B cell (primary cell): Measurements from ENCODE around the gene HDHD2. TPM values are rescaled to one million over a fixed set of nuclear protein-coding genes. Genes with fewer than 3 reads are reported as not detected.

Experiments used
- ATAC-seq: fragments of 200-7000 bp; cut with Tn5 transposase; one replicate; pipeline ENCODE4 v1.10.0; 2021; ENCODE audit warnings: low read depth, mild to moderate bottlenecking, moderate number of reproducible peaks, moderate library complexity
- CTCF ChIA-PET: fragments of 350-600 bp; sonication (Branson Sonifier 250); formaldehyde crosslinking; loops from one replicate; lab custom pipeline; 2021; ENCODE audit warnings: antibody characterized with exemption, inconsistent platforms; lab: Charles Lee
- POLR2A ChIA-PET: fragments of 350-600 bp; sonication (Branson Sonifier 250); formaldehyde crosslinking; loops from one replicate; lab custom pipeline; 2021; ENCODE audit warnings: antibody characterized with exemption; lab: Charles Lee
- DNase-seq: peaks from one replicate; pipeline ENCODE4 v3.0.0; 2013
- H2AFZ ChIP-seq: 2 replicates; pipeline ENCODE4 v1.6.1; 2012; ENCODE audit warnings: mild to moderate bottlenecking, low read depth, low read length; ENCODE audit not compliant: insufficient read depth, poor library complexity, severe bottlenecking
- H3K27ac ChIP-seq, 2 donors: 1 replicate in 1 of 2; 2 replicates in 1 of 2; pipeline ENCODE4 v1.5.1; 2012 to 2013; ENCODE audit warnings: low read length in 2 of 2, mild to moderate bottlenecking in 2 of 2, moderate library complexity in 1 of 2
- H3K27me3 ChIP-seq, 4 experiments: fragments of 200-600 bp in 1 of 4; sonication (generic) in 1 of 4; replicated peaks in 1 of 4; 1 replicate in 2 of 4; 2 replicates in 2 of 4; pipeline versions ENCODE4 v1.6.1 to v1.7.0; 2013 to 2016; ENCODE audit warnings: low read length in 3 of 4, mild to moderate bottlenecking in 2 of 4, mixed read lengths in 1 of 4, moderate library complexity in 1 of 4; ENCODE audit not compliant: insufficient read depth in 4 of 4, control insufficient read depth in 3 of 4; ENCODE audit errors: control extremely low read depth in 1 of 4
- H3K36me3 ChIP-seq, 2 experiments: replicated peaks in 1 of 2; 1 replicate in 1 of 2; 2 replicates in 1 of 2; pipeline versions ENCODE4 v1.6.1 to v1.7.1; 2013; ENCODE audit warnings: low read length in 1 of 2; ENCODE audit not compliant: insufficient read depth in 2 of 2, control insufficient read depth in 1 of 2; ENCODE audit errors: control extremely low read depth in 1 of 2, extremely low read depth in 1 of 2
- H3K4me1 ChIP-seq, 2 donors: fragments of 200-600 bp in 1 of 2; sonication (generic) in 1 of 2; 1 replicate in 1 of 2; 2 replicates in 1 of 2; pipeline versions ENCODE4 v1.5.1 to v1.6.1; 2013 to 2017; ENCODE audit warnings: low read length in 2 of 2; ENCODE audit not compliant: control insufficient read depth in 2 of 2, insufficient read depth in 2 of 2
- H3K4me2 ChIP-seq: replicated peaks from 2 replicates; pipeline ENCODE3; 2012; ENCODE audit warnings: mild to moderate bottlenecking, low read depth, low read length; ENCODE audit not compliant: poor library complexity, severe bottlenecking
- H3K4me3 ChIP-seq, 5 experiments: fragments of 200-600 bp in 1 of 5; sonication (generic) in 1 of 5; 1 replicate in 3 of 5; 2 replicates in 2 of 5; pipeline versions ENCODE4 v1.5.1 to v1.7.0; 2011 to 2016; ENCODE audit warnings: low read length in 4 of 5, mild to moderate bottlenecking in 4 of 5, low read depth in 2 of 5, control low read depth in 1 of 5, moderate library complexity in 1 of 5; ENCODE audit not compliant: insufficient read depth in 1 of 5; ENCODE audit errors: control extremely low read depth in 1 of 5, extremely low read depth in 1 of 5
- H3K79me2 ChIP-seq: fragments of 200-600 bp; sonication (generic); one replicate; pipeline ENCODE4 v1.6.0; 2016; ENCODE audit warnings: low read length; ENCODE audit not compliant: control insufficient read depth, insufficient read depth
- H3K9ac ChIP-seq: fragments of 200-600 bp; sonication (generic); 2 replicates; pipeline ENCODE4 v1.6.1; 2017; ENCODE audit warnings: mild to moderate bottlenecking, low read length, moderate library complexity
- H3K9me3 ChIP-seq, 3 donors: one replicate each; pipeline versions ENCODE4 v1.6.1 to v1.7.1; 2013; ENCODE audit warnings: low read length in 2 of 3; ENCODE audit not compliant: control insufficient read depth in 2 of 3, insufficient read depth in 1 of 3; ENCODE audit errors: control extremely low read depth in 1 of 3
- H4K20me1 ChIP-seq: 2 replicates; pipeline ENCODE4 v1.6.0; 2012; ENCODE audit warnings: mild to moderate bottlenecking, low read length; ENCODE audit not compliant: insufficient read depth, control insufficient read depth, poor library complexity, severe bottlenecking
- H3K27ac Mint-ChIP-seq: one replicate; pipeline ENCODE4 v1.8.0; 2021; ENCODE audit warnings: mixed read lengths
- H3K27me3 Mint-ChIP-seq: one replicate; pipeline ENCODE4 v1.8.0; 2021; ENCODE audit warnings: mixed read lengths
- H3K4me1 Mint-ChIP-seq: one replicate; pipeline ENCODE4 v1.8.0; 2021; ENCODE audit warnings: mixed read lengths
- H3K4me3 Mint-ChIP-seq: one replicate; pipeline ENCODE4 v1.8.0; 2021; ENCODE audit warnings: mixed read lengths
- H3K9me3 Mint-ChIP-seq: one replicate; pipeline ENCODE4 v1.8.0; 2022; ENCODE audit warnings: mixed read lengths; ENCODE audit not compliant: insufficient read depth
- EZH2 ChIP-seq: IDR thresholded peaks from 2 replicates; pipeline ENCODE4 v1.6.1; 2012; ENCODE audit warnings: borderline replicate concordance, low read depth, mild to moderate bottlenecking, moderate library complexity, low read length; ENCODE audit not compliant: insufficient read depth, poor library complexity, severe bottlenecking
- WGBS: methylation state at CpG from one replicate; pipeline ENCODE4 v1.1.5; 2013; ENCODE audit warnings: missing lambda C conversion rate; ENCODE audit not compliant: insufficient coverage; 5-methylcytosine and 5-hydroxymethylcytosine counted together
- intact Hi-C: fragments of 100-400 bp; cut with micrococcal nuclease; formaldehyde crosslinking; loops from one replicate; pipeline ENCODE4 v1.10.0; 2022
- polyA plus RNA-seq: library from polyadenylated mRNA; depleted of rRNA; stranded (reverse); fragments of >200 nt; gene quantifications from 2 replicates; pipeline ENCODE4 v1.2.3, GENCODE V29; 2012
- total RNA-seq, 2 donors: library from RNA; stranded (reverse); fragments of 120-200 nt in 1 of 2; gene quantifications; 1 replicate in 1 of 2; 2 replicates in 1 of 2; pipeline versions ENCODE4 v1.2.3 to v1.2.4, GENCODE V29; 2013 to 2022
- TF ChIP-seq, protein P1 (sequence below): fragments of 200-600 bp; IDR thresholded peaks from one replicate; pipeline ENCODE4 v1.8.0; 2022; ENCODE audit warnings: antibody characterized with exemption, mild to moderate bottlenecking

Gene HDHD2
- total and polyA plus RNA-seq, 2 donors (not counting 1 experiment from before 2014, with no cell fraction given) = 7.3 to 45.5 TPM

DNA sequence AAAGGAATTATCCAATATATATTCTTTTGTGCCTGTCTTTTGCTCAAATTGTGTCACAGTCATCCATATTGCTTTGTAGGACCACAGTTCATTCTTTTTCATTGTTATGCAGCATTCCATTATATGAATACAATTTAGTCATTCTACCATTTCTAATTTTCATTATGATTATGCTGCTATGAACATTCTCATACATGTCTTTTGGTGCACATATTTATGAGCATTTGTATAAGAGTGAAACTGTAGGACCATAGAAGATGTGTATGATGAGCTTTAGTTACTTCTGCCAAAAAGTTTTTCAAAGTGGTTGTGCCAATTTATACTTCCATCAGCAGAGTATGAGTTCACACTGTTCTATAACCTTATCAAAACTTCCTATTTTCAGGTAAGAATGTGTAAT is 18.2 kb upstream of the HDHD2 start:
- Mint-ChIP-seq H3K4me3 (no peak overlapping the region), H3K27ac (no peak overlapping the region), H3K27me3 (no peaks in the 10 kb centered on the region), H3K9me3 (no peaks in the 10 kb centered on the region), H3K4me1 (peaks cover 13% of the 10 kb centered on the region)
- POLR2A ChIA-PET = no interaction called here
- H3K27me3 ChIP-seq = no peaks in the 10 kb centered on the region
- CTCF ChIA-PET = no interaction called here
- TF ChIP-seq EZH2 = no peak
- TF ChIP-seq, protein P1, sequence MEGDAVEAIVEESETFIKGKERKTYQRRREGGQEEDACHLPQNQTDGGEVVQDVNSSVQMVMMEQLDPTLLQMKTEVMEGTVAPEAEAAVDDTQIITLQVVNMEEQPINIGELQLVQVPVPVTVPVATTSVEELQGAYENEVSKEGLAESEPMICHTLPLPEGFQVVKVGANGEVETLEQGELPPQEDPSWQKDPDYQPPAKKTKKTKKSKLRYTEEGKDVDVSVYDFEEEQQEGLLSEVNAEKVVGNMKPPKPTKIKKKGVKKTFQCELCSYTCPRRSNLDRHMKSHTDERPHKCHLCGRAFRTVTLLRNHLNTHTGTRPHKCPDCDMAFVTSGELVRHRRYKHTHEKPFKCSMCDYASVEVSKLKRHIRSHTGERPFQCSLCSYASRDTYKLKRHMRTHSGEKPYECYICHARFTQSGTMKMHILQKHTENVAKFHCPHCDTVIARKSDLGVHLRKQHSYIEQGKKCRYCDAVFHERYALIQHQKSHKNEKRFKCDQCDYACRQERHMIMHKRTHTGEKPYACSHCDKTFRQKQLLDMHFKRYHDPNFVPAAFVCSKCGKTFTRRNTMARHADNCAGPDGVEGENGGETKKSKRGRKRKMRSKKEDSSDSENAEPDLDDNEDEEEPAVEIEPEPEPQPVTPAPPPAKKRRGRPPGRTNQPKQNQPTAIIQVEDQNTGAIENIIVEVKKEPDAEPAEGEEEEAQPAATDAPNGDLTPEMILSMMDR = no peak
- H3K4me2 ChIP-seq = no peak overlapping the region
- peaks cover 16% of the 10 kb centered on the region for H4K20me1 ChIP-seq
- intact Hi-C loops = no loop called here
- peaks cover 63% of the 10 kb centered on the region for H3K79me2 ChIP-seq
- no peak overlapping the region for H3K27ac ChIP-seq
- no peak overlapping the region for H3K4me3 ChIP-seq
- H3K9ac ChIP-seq = no peak overlapping the region
- H3K4me1 ChIP-seq = peaks cover 0 to under 1% of the 10 kb centered on the region in 2 donors
- ATAC-seq (no peak), DNase-seq (no peak)
- no peaks in the 10 kb centered on the region for H3K36me3 ChIP-seq
- no peaks in the 10 kb centered on the region for H3K9me3 ChIP-seq
- no peak overlapping the region for H2AFZ ChIP-seq

DNA sequence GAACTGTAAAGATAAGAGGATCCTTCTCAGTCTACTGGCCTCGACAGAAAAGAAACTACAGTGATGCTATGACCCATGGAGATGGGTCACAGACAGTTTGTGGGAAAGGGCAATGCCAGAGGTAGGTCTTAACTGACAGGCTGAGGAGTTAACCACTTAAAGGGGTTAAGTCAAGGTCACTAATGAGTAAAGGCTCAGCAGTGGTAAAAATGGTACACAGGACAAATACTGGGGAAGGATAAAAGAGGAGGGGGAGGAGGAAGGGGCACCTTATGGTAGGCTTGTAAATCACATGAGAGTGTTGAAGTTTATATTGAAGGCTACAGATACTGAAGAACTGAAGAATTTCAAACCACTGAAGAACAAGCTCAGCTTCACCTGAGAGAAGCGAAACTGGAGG is 16.0 kb upstream of the HDHD2 start:
- no peak overlapping the region for H3K4me3 ChIP-seq
- no peak overlapping the region for H3K4me2 ChIP-seq
- no peak for TF ChIP-seq EZH2
- TF ChIP-seq, protein P1 = no peak
- no peaks in the 10 kb centered on the region for H3K36me3 ChIP-seq
- Mint-ChIP-seq H3K9me3 (no peaks in the 10 kb centered on the region), H3K27ac (no peak overlapping the region), H3K4me3 (no peak overlapping the region), H3K4me1 (peaks cover 21% of the 10 kb centered on the region), H3K27me3 (no peaks in the 10 kb centered on the region)
- no peaks in the 10 kb centered on the region for H3K27me3 ChIP-seq
- H4K20me1 ChIP-seq = peaks cover 25% of the 10 kb centered on the region
- H3K4me1 ChIP-seq = peaks cover 0 to 4% of the 10 kb centered on the region in 2 donors
- no peak overlapping the region for H2AFZ ChIP-seq
- WGBS = 100% methylated on average over 1 of the region's 2 CpGs
- no peaks in the 10 kb centered on the region for H3K9me3 ChIP-seq
- DNase-seq (no peak), ATAC-seq (no peak)
- peaks cover 59% of the 10 kb centered on the region for H3K79me2 ChIP-seq
- H3K9ac ChIP-seq = no peak overlapping the region
- ChIA-PET CTCF (no interaction called here), POLR2A (no interaction called here)
- no peak overlapping the region for H3K27ac ChIP-seq
- intact Hi-C loops = no loop called here
